Activated CD8-positive, alpha-beta memory T cell treated with anti-CD3 and anti-CD28 coated beads, Interleukin-2, amount 50 U/mL, for 24 hours (primary cell): ENCODE data around the gene NDUFS5.
"Not testable (repeated sequence)": the region's sequence is repeated elsewhere in the genome, so short reads cannot be mapped to it uniquely, and the experiment has no call there.

Source experiments
- DNase-seq: peaks from one replicate; pipeline ENCODE4 v3.0.0-alpha.2; 2020; ENCODE audit errors: extremely low read depth

The NDUFS5 gene

GRCh38 chr1:39016604-39017171 lies 9.5 kb upstream of the NDUFS5 start:
- DNase-seq = no peak

GRCh38 chr1:39017266-39017665 lies 8.9 kb upstream of the NDUFS5 start:
- no peak for DNase-seq

- not testable (repeated sequence) for DNase-seq
Observed at GRCh38 chr1:39020494-39020893, 5.7 kb upstream of the NDUFS5 start.

GRCh38 chr1:39021426-39021825 lies 4.7 kb upstream of the NDUFS5 start:
- DNase-seq = no peak

GRCh38 chr1:39023140-39023539 lies 3.0 kb upstream of the NDUFS5 start:
- DNase-seq = no peak

GRCh38 chr1:39026866-39027507 lies 837 bp downstream of the NDUFS5 start:
- DNase-seq = no peak

GRCh38 chr1:39034114-39034654 lies 8.0 kb downstream of the NDUFS5 start:
- DNase-seq = no peak

GRCh38 chr1:39036678-39037077 lies 10.5 kb downstream of the NDUFS5 start:
- no peak for DNase-seq

GRCh38 chr1:39043513-39043912 lies 17.4 kb downstream of the NDUFS5 start:
- DNase-seq = no peak

- no peak for DNase-seq
Observed at GRCh38 chr1:39044762-39045161, 18.6 kb downstream of the NDUFS5 start.

- no peak for DNase-seq
Observed at GRCh38 chr1:39045231-39045630, 19.1 kb downstream of the NDUFS5 start.

GRCh38 chr1:39046613-39047210 lies 20.6 kb downstream of the NDUFS5 start:
- DNase-seq = no peak

GRCh38 chr1:39047374-39048229 lies 21.5 kb downstream of the NDUFS5 start:
- DNase-seq = no peak

- DNase-seq = no peak
Observed at GRCh38 chr1:39048745-39049370, 22.7 kb downstream of the NDUFS5 start.

GRCh38 chr1:39050001-39050400 lies 23.9 kb downstream of the NDUFS5 start:
- no peak for DNase-seq

GRCh38 chr1:39051193-39051850 lies 25.2 kb downstream of the NDUFS5 start:
- DNase-seq = not testable (repeated sequence)

- DNase-seq = no peak
Observed at GRCh38 chr1:39051956-39052355, 25.8 kb downstream of the NDUFS5 start.

GRCh38 chr1:39055213-39055710 lies 29.1 kb downstream of the NDUFS5 start:
- DNase-seq = not testable (repeated sequence)

GRCh38 chr1:39061516-39061915 lies 35.4 kb downstream of the NDUFS5 start:
- DNase-seq = not testable (repeated sequence)

- DNase-seq = no peak
Observed at GRCh38 chr1:39061951-39062350, 35.8 kb downstream of the NDUFS5 start.

GRCh38 chr1:39063191-39063590 lies 37.0 kb downstream of the NDUFS5 start:
- no peak for DNase-seq
